ENCODE results near the gene EXOSC7.

Gene EXOSC7

GRCh38 chr3:45007091-45007490 lies 31.0 kb downstream of the EXOSC7 start:
- DNase-seq (ENCODE audit: low read depth, low spot score): no peak
- ChIA-PET POLR2A (no interaction called here), CTCF (interaction anchor here (4.4 kb wide), 1 partner anchor 14 kb away, joined by 17 read pairs; no protein-coding TSS in a partner anchor)
- TF ChIP-seq, protein P1, sequence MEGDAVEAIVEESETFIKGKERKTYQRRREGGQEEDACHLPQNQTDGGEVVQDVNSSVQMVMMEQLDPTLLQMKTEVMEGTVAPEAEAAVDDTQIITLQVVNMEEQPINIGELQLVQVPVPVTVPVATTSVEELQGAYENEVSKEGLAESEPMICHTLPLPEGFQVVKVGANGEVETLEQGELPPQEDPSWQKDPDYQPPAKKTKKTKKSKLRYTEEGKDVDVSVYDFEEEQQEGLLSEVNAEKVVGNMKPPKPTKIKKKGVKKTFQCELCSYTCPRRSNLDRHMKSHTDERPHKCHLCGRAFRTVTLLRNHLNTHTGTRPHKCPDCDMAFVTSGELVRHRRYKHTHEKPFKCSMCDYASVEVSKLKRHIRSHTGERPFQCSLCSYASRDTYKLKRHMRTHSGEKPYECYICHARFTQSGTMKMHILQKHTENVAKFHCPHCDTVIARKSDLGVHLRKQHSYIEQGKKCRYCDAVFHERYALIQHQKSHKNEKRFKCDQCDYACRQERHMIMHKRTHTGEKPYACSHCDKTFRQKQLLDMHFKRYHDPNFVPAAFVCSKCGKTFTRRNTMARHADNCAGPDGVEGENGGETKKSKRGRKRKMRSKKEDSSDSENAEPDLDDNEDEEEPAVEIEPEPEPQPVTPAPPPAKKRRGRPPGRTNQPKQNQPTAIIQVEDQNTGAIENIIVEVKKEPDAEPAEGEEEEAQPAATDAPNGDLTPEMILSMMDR (IDR thresholded peaks at IDR 0.05; ENCODE audit: insufficient read depth, low read length, missing control alignments): no peak
- H3K4me3 ChIP-seq (ENCODE audit: low read depth, low read length): no peak overlapping the region

DNA sequence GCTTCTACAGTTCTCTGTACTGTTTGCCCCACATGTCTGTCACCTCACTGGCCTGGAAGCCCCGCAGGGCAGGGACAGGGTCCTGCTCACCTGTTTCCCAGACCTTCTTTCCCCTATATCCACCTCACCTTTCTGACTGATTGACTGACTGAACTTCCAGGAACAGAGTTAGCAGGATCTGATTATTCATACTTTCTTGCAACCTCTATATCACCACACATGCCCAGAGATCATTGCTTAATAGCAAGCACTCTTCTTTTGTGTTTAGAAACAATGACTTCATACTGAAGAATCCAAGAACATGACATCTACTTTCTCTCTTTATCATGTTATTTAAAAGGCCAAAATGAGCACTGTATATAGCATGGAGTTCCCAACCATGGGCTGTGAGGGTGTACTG lies 32.1 kb downstream of the EXOSC7 start:
- ChIA-PET POLR2A (no interaction called here), CTCF (interaction anchor here (1.6 to 4.4 kb wide), 2 partner anchors 15 to 28 kb away, joined by 4 to 17 read pairs; no protein-coding TSS in a partner anchor)
- H3K4me3 ChIP-seq (ENCODE audit: low read depth, low read length): no peak overlapping the region
- no peak for DNase-seq (ENCODE audit: low read depth, low spot score)
- TF ChIP-seq, protein P1 (IDR thresholded peaks at IDR 0.05; ENCODE audit: insufficient read depth, low read length, missing control alignments): no peak

- DNase-seq (ENCODE audit: low read depth, low spot score): no peak
- H3K4me3 ChIP-seq (ENCODE audit: low read depth, low read length): no peak overlapping the region
- ChIA-PET POLR2A (no interaction called here), CTCF (interaction anchor here (1.6 to 4.4 kb wide), 2 partner anchors 17 to 26 kb away, joined by 4 to 17 read pairs; no protein-coding TSS in a partner anchor)
- TF ChIP-seq, protein P1 (IDR thresholded peaks at IDR 0.05; ENCODE audit: insufficient read depth, low read length, missing control alignments): no peak
Observed at GRCh38 chr3:45009868-45010267, 33.8 kb downstream of the EXOSC7 start.

DNA sequence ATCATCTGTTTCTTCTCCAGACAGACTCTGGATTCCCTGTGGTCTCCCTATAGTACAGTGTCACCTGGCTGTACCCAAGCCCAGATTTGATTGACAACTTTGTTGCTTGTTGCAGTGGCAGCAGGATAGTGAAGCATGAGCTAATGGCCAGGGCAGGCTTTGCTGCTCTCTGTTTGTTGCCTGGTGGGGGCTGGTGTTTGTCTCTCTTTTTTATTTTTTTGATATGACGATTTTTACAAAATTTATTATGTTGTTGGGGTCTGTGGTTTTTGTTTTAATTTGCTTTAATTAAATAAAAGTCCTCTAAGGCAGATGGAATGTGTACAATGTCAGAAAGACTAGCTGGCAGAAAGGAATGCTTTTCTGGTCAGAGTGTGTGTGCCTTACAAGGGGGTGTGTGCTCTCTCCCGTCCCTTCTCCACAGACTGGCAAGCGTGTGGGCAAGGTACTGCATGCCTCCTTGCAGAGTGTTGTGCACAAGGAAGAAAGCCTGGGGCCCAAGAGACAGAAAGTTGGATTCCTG lies 34.8 kb downstream of the EXOSC7 start:
- TF ChIP-seq, protein P1 (IDR thresholded peaks at IDR 0.05; ENCODE audit: insufficient read depth, low read length, missing control alignments): no peak
- CTCF ChIA-PET: interaction anchor here (1.0 to 4.4 kb wide), 6 partner anchors 12 to 33 kb away, joined by 3 to 23 read pairs (median 4); no protein-coding TSS in a partner anchor

GRCh38 chr3:45011756-45012508 lies 35.9 kb downstream of the EXOSC7 start:
- ChIA-PET POLR2A (interaction anchor here (0.6 to 1.9 kb wide), 6 partner anchors 11 to 656 kb away, joined by 3 to 7 read pairs (median 4); partner anchors contain the start of genes EXOSC7 and ZDHHC3), CTCF (interaction anchor here (0.7 to 3.8 kb wide), 7 partner anchors 21 to 499 kb away, joined by 3 to 23 read pairs (median 3); no protein-coding TSS in a partner anchor)
- peak; percentile 79 for DNase-seq (ENCODE audit: low read depth, low spot score)
- peak overlapping the region; percentile 34 for H3K4me3 ChIP-seq (ENCODE audit: low read depth, low read length)
- TF ChIP-seq, protein P1 (IDR thresholded peaks at IDR 0.05; ENCODE audit: insufficient read depth, low read length, missing control alignments): no peak

More for the DNA sequence above, 34.8 kb downstream of the EXOSC7 start:
- DNase-seq (ENCODE audit: low read depth, low spot score): peak; percentile 90
- no peak overlapping the region; the same call in 1 of the 2 replicates for H3K4me3 ChIP-seq (ENCODE audit: low read depth, low read length)
- POLR2A ChIA-PET: interaction anchor here (1.3 to 1.6 kb wide), 2 partner anchors 17 to 657 kb away, joined by 3 to 4 read pairs; no protein-coding TSS in a partner anchor

DNA sequence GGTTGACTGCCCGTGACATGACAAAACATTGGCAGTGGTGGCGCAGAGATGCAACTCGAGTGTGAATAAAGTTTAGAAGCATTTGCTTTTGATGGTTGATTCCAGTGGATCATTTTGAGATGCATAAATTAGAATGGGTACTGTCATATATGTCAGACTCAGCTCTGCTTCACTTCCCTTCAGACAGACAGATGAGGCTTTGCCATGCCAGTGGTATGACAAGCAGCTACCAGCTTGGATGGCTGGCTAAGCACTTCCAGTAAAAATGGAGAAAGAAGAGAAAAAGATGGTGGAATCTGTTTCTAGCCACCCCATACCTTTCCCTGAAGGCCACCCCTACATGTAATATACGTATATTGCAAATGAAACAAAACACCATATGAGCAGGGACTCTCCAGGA lies 36.5 kb downstream of the EXOSC7 start:
- TF ChIP-seq, protein P1 (IDR thresholded peaks at IDR 0.05; ENCODE audit: insufficient read depth, low read length, missing control alignments): no peak
- ChIA-PET POLR2A (interaction anchor here (0.6 to 1.9 kb wide), 3 partner anchors 10 to 37 kb away, joined by 3 to 7 read pairs (median 6); partner anchors contain the start of genes EXOSC7 and ZDHHC3), CTCF (interaction anchor here (0.7 to 3.8 kb wide), 7 partner anchors 24 to 498 kb away, joined by 3 to 23 read pairs (median 3); no protein-coding TSS in a partner anchor)
- no peak for DNase-seq (ENCODE audit: low read depth, low spot score)
- H3K4me3 ChIP-seq (ENCODE audit: low read depth, low read length): no peak overlapping the region

All from AG04449 (cell line).